K562 (cell line): ENCODE measurements around the gene VPS16. TPM values are rescaled to one million over a fixed set of nuclear protein-coding genes. Genes with fewer than 3 reads are reported as not detected.

Experiments
- ARHGAP35 ChIP-seq: fragments of 450-650 bp; IDR thresholded peaks from 2 replicates; pipeline ENCODE4 v1.6.1; 2018; ENCODE audit not compliant: partially characterized antibody
- CGGBP1 ChIP-seq: fragments of 250-450 bp; sonication (Bioruptor Pico); IDR thresholded peaks from 2 replicates; pipeline ENCODE4 v1.9.0; 2021; ENCODE audit warnings: mild to moderate bottlenecking
- CHD2 ChIP-seq: IDR thresholded peaks from 2 replicates; pipeline ENCODE4 v1.6.1; 2011; ENCODE audit warnings: low read depth, low read length
- CSDE1 ChIP-seq, 2 experiments: fragments of 450-650 bp; IDR thresholded peaks; 2 replicates each; pipeline ENCODE4 v1.6.1; 2016; ENCODE audit warnings: mild to moderate bottlenecking in 1 of 2
- DMBX1 ChIP-seq: fragments of 250-450 bp; sonication (Bioruptor Pico); IDR thresholded peaks from 2 replicates; pipeline ENCODE4 v1.8.0; 2022; ENCODE audit warnings: inconsistent platforms, mild to moderate bottlenecking, moderate library complexity, borderline replicate concordance
- E4F1 ChIP-seq: fragments of 250-450 bp; sonication (Bioruptor Pico); IDR thresholded peaks from 2 replicates; pipeline ENCODE4 v1.5.0; 2021; ENCODE audit warnings: mild to moderate bottlenecking, borderline replicate concordance
- ELF4 ChIP-seq: fragments of 450-650 bp; formaldehyde crosslinking; IDR thresholded peaks from 2 replicates; pipeline ENCODE4 v1.4.0; 2022; ENCODE audit warnings: missing genetic modification characterization
- IFI16 ChIP-seq: fragments of 250-450 bp; sonication (Bioruptor Pico); IDR thresholded peaks from 2 replicates; pipeline ENCODE4 v2.1.2; 2022; ENCODE audit warnings: mild to moderate bottlenecking, inconsistent platforms
- KLF16 ChIP-seq: IDR thresholded peaks from 2 replicates; pipeline ENCODE4 v1.6.1; 2016; ENCODE audit warnings: antibody characterized with exemption
- MTF1 ChIP-seq: fragments of 250-450 bp; sonication (Bioruptor Pico); IDR thresholded peaks from 2 replicates; pipeline ENCODE4 v1.9.0; 2021; ENCODE audit warnings: moderate library complexity, mild to moderate bottlenecking, inconsistent platforms, borderline replicate concordance
- NCOR1 ChIP-seq: fragments of 450-650 bp; IDR thresholded peaks from 2 replicates; pipeline ENCODE4 v1.6.1; 2016; ENCODE audit warnings: mild to moderate bottlenecking, moderate library complexity
- PHF20 ChIP-seq: fragments of 450-650 bp; IDR thresholded peaks from 2 replicates; pipeline ENCODE4 v1.6.1; 2018; ENCODE audit not compliant: partially characterized antibody
- PTTG1 ChIP-seq: fragments of 450-650 bp; IDR thresholded peaks from 2 replicates; pipeline ENCODE4 v1.6.1; 2016; ENCODE audit warnings: low read depth, mild to moderate bottlenecking, missing genetic modification characterization, missing compliant biosample characterization
- RAD51 ChIP-seq: fragments of 450-650 bp; IDR thresholded peaks from 2 replicates; pipeline ENCODE4 v1.7.1; 2016; ENCODE audit warnings: low read depth, mild to moderate bottlenecking, borderline replicate concordance
- TEAD1 ChIP-seq, 2 experiments: fragments of 450-650 bp in 1 of 2; sonication (generic) in 1 of 2; formaldehyde crosslinking; IDR thresholded peaks; 2 replicates each; pipeline versions ENCODE4 v1.4.0 to v1.8.0; 2020 to 2022; ENCODE audit warnings: mild to moderate bottlenecking in 2 of 2, missing genetic modification reagents in 1 of 2
- ZNF277 ChIP-seq: fragments of 250-450 bp; sonication (Bioruptor Pico); IDR thresholded peaks from 2 replicates; pipeline ENCODE4 v1.8.0; 2022; ENCODE audit warnings: inconsistent platforms, mild to moderate bottlenecking, moderate library complexity, borderline replicate concordance
- polyA plus RNA-seq, 8 experiments: library from polyadenylated mRNA; depleted of rRNA in 4 of 8; stranded (reverse) in 5 of 8; unstranded in 3 of 8; fragments of >200 nt; fragmentation: Nextera tagmentation in 2 of 8; fragmentation: Illumina TruSeq in 1 of 8; extraction: Ambion mirVana in 2 of 8; extraction: Trizol in 1 of 8; gene quantifications; 2 replicates each; pipeline versions ENCODE4 v1.2.1 to v1.2.3, GENCODE V29; 2011 to 2014; ENCODE audit warnings: inconsistent platforms in 1 of 8, missing spikeins in 1 of 8
- total RNA-seq, 7 experiments: library from RNA; depleted of rRNA in 6 of 7; stranded (reverse); fragments of >200 nt in 6 of 7; fragmentation: Illumina TruSeq in 2 of 7; extraction: Trizol in 2 of 7; gene quantifications; 2 replicates each; pipeline versions ENCODE4 v1.2.1 to v1.2.3, GENCODE V29; 2011 to 2021; ENCODE audit warnings: low replicate concordance in 1 of 7
- TF ChIP-seq, protein P1 (sequence below): sonication (generic); formaldehyde crosslinking; IDR thresholded peaks from 2 replicates; pipeline ENCODE4 v1.8.0; 2022; ENCODE audit warnings: missing genetic modification reagents, mild to moderate bottlenecking, borderline replicate concordance
- TF ChIP-seq, protein P2 (sequence below), 2 experiments: IDR thresholded peaks; 2 replicates each; pipeline ENCODE4 v1.6.1; 2012; ENCODE audit warnings: improper control_type of control experiment in 2 of 2, low read depth in 2 of 2, low read length in 2 of 2, borderline replicate concordance in 1 of 2
- TF ChIP-seq, protein P3 (sequence below): IDR thresholded peaks from 2 replicates; pipeline ENCODE4 v1.6.1; 2012; ENCODE audit warnings: low read depth, low read length, improper control_type of control experiment, borderline replicate concordance

Gene VPS16
- total and polyA plus RNA-seq, 9 of the 15 experiments (the other 6 are each of a cell fraction or from before 2014, with no cell fraction given): 6.8 to 24.7 (median 14.0) TPM

GRCh38 chr20:2800521-2801285 is 39.8 kb upstream of the VPS16 start, which contains the start of gene CPXM1 (continued):
- no peak for TF ChIP-seq ZNF277
- TF ChIP-seq ELF4 (CRISPR knock-in tag): no peak
- TF ChIP-seq KLF16: peak; percentile 73; the same call in 1 of the 2 replicates
- TF ChIP-seq TEAD1 (CRISPR knock-in tag; IDR thresholded peaks at IDR 0.05): no peak
- TF ChIP-seq, protein P1, sequence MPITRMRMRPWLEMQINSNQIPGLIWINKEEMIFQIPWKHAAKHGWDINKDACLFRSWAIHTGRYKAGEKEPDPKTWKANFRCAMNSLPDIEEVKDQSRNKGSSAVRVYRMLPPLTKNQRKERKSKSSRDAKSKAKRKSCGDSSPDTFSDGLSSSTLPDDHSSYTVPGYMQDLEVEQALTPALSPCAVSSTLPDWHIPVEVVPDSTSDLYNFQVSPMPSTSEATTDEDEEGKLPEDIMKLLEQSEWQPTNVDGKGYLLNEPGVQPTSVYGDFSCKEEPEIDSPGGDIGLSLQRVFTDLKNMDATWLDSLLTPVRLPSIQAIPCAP (CRISPR knock-in tag): no peak
- peak; percentile 81 for TF ChIP-seq NCOR1
- TF ChIP-seq ARHGAP35: no peak
- no peak for TF ChIP-seq DMBX1
- TF ChIP-seq, protein P2, sequence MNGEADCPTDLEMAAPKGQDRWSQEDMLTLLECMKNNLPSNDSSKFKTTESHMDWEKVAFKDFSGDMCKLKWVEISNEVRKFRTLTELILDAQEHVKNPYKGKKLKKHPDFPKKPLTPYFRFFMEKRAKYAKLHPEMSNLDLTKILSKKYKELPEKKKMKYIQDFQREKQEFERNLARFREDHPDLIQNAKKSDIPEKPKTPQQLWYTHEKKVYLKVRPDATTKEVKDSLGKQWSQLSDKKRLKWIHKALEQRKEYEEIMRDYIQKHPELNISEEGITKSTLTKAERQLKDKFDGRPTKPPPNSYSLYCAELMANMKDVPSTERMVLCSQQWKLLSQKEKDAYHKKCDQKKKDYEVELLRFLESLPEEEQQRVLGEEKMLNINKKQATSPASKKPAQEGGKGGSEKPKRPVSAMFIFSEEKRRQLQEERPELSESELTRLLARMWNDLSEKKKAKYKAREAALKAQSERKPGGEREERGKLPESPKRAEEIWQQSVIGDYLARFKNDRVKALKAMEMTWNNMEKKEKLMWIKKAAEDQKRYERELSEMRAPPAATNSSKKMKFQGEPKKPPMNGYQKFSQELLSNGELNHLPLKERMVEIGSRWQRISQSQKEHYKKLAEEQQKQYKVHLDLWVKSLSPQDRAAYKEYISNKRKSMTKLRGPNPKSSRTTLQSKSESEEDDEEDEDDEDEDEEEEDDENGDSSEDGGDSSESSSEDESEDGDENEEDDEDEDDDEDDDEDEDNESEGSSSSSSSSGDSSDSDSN (IDR thresholded peaks at IDR 0.05; ENCODE audit: borderline replicate concordance in 1 of 2, low read depth in 2 of 2, low read length in 2 of 2): no peak
- TF ChIP-seq PHF20: no peak
- no peak for TF ChIP-seq IFI16 (CRISPR knock-in tag)
- no peak for TF ChIP-seq CSDE1 (IDR thresholded peaks at IDR 0.05)
- TF ChIP-seq RAD51: no peak
- TF ChIP-seq CHD2: no peak
- TF ChIP-seq, protein P3, sequence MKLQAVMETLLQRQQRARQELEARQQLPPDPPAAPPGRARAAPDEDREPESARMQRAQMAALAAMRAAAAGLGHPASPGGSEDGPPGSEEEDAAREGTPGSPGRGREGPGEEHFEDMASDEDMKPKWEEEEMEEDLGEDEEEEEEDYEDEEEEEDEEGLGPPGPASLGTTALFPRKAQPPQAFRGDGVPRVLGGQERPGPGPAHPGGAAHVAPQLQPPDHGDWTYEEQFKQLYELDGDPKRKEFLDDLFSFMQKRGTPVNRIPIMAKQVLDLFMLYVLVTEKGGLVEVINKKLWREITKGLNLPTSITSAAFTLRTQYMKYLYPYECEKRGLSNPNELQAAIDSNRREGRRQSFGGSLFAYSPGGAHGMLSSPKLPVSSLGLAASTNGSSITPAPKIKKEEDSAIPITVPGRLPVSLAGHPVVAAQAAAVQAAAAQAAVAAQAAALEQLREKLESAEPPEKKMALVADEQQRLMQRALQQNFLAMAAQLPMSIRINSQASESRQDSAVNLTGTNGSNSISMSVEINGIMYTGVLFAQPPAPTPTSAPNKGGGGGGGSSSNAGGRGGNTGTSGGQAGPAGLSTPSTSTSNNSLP: no peak
- TF ChIP-seq PTTG1 (tag): no peak
- no peak for TF ChIP-seq MTF1
- no peak for TF ChIP-seq CGGBP1 (CRISPR knock-in tag)
- TF ChIP-seq E4F1 (CRISPR knock-in tag): no peak
